Neural crest cell (in vitro differentiated cells): ENCODE measurements around the gene RRN3. TPM values are rescaled to one million over a fixed set of nuclear protein-coding genes. Genes with fewer than 3 reads are reported as not detected.

Experiments used
- DNase-seq: peaks from one replicate; pipeline ENCODE4 v3.0.0; 2021; ENCODE audit warnings: low read depth, mixed read lengths, low spot score
- H3K27ac Mint-ChIP-seq: one replicate; pipeline ENCODE4 v1.8.0; 2021; ENCODE audit warnings: mild to moderate bottlenecking, mixed read lengths; ENCODE audit not compliant: unreplicated experiment
- H3K27me3 Mint-ChIP-seq: 2 replicates; pipeline ENCODE4 v1.8.0; 2021; ENCODE audit warnings: low read depth, mild to moderate bottlenecking, mixed read lengths
- H3K36me3 Mint-ChIP-seq: 2 replicates; pipeline ENCODE4 v1.8.0; 2021; ENCODE audit warnings: low read depth, mild to moderate bottlenecking, mixed read lengths
- H3K4me1 Mint-ChIP-seq: 2 replicates; pipeline ENCODE4 v1.8.0; 2021; ENCODE audit warnings: mixed read lengths
- H3K4me3 Mint-ChIP-seq: one replicate; pipeline ENCODE4 v1.8.0; 2021; ENCODE audit warnings: mild to moderate bottlenecking, mixed read lengths
- H3K9me3 Mint-ChIP-seq: 2 replicates; pipeline ENCODE4 v1.8.0; 2021; ENCODE audit warnings: mixed read lengths
- CTCF ChIP-seq: fragments of 200-600 bp; sonication (generic); conservative IDR thresholded peaks from 2 replicates; pipeline ENCODE4 v1.5.0; 2021; ENCODE audit warnings: antibody characterized with exemption, mild to moderate bottlenecking
- total RNA-seq: library from RNA; stranded (reverse); gene quantifications from 2 replicates; pipeline ENCODE4 v1.2.1, GENCODE V29; 2021

Gene RRN3
- total RNA-seq, 1 donor from 2014 or later, result 30.7 TPM

GRCh38 chr16:15044286-15044685 is 49.8 kb downstream of the RRN3 start:
- H3K27ac Mint-ChIP-seq, result no peak overlapping the region
- TF ChIP-seq CTCF, result no peak
- H3K4me3 Mint-ChIP-seq, result no peak overlapping the region
- H3K9me3 Mint-ChIP-seq, result no peaks in the 10 kb centered on the region
- peaks cover 12% of the 10 kb centered on the region for H3K36me3 Mint-ChIP-seq
- H3K27me3 Mint-ChIP-seq, result no peaks in the 10 kb centered on the region
- H3K4me1 Mint-ChIP-seq, result no peaks in the 10 kb centered on the region
- DNase-seq, result no peak

GRCh38 chr16:15043344-15043743 is 50.7 kb downstream of the RRN3 start:
- Mint-ChIP-seq H3K4me3 (no peak overlapping the region), H3K4me1 (no peaks in the 10 kb centered on the region), H3K27me3 (no peaks in the 10 kb centered on the region), H3K36me3 (peaks cover 12% of the 10 kb centered on the region), H3K27ac (no peak overlapping the region), H3K9me3 (no peaks in the 10 kb centered on the region)
- DNase-seq, result no peak
- TF ChIP-seq CTCF, result no peak

GRCh38 chr16:15041271-15042004 is 52.6 kb downstream of the RRN3 start:
- Mint-ChIP-seq H3K36me3 (peaks cover 5% of the 10 kb centered on the region), H3K4me1 (no peaks in the 10 kb centered on the region), H3K27ac (no peak overlapping the region), H3K9me3 (no peaks in the 10 kb centered on the region), H3K27me3 (no peaks in the 10 kb centered on the region), H3K4me3 (no peak overlapping the region)
- TF ChIP-seq CTCF, result no peak
- no peak for DNase-seq

- no peak for TF ChIP-seq CTCF
- Mint-ChIP-seq H3K4me3 (no peak overlapping the region), H3K9me3 (no peaks in the 10 kb centered on the region), H3K27ac (no peak overlapping the region), H3K27me3 (no peaks in the 10 kb centered on the region), H3K4me1 (no peaks in the 10 kb centered on the region), H3K36me3 (no peaks in the 10 kb centered on the region)
- DNase-seq, result no peak
Observed at GRCh38 chr16:15038689-15039088, 55.4 kb downstream of the RRN3 start.

GRCh38 chr16:15037745-15038144 is 56.3 kb downstream of the RRN3 start:
- no peak for DNase-seq
- Mint-ChIP-seq H3K4me1 (no peaks in the 10 kb centered on the region), H3K9me3 (no peaks in the 10 kb centered on the region), H3K36me3 (no peaks in the 10 kb centered on the region), H3K27me3 (no peaks in the 10 kb centered on the region), H3K27ac (no peak overlapping the region), H3K4me3 (no peak overlapping the region)
- TF ChIP-seq CTCF, result no peak
